IMR-90 (cell line): Measurements from ENCODE around the gene ACADS. TPM values are rescaled to one million over a fixed set of nuclear protein-coding genes. Genes with fewer than 3 reads are reported as not detected.
"Not testable (repeated sequence)": the region's sequence is repeated elsewhere in the genome, so short reads cannot be mapped to it uniquely, and the experiment has no call there.

Source experiments
- ATAC-seq: fragments of 200-7000 bp; cut with Tn5 transposase; 2 replicates; pipeline ENCODE4 v1.9.1; 2020; ENCODE audit warnings: low read depth, mild to moderate bottlenecking, moderate library complexity
- BruUV-seq: library from RNA; stranded (reverse); fragments of 400-500 nt; replicated peaks from 2 replicates; lab custom pipeline; 2021; lab: Mats Ljungman, UMichigan
- CTCF ChIA-PET: fragments of 300-600 bp; formaldehyde crosslinking; extraction: SDS; loops from one replicate; lab custom pipeline; 2021; ENCODE audit warnings: antibody characterized with exemption; lab: Yijun Ruan, JAX
- POLR2A ChIA-PET: fragments of 300-600 bp; sonication (Branson Sonifier 250); formaldehyde crosslinking; loops from one replicate; lab custom pipeline; 2022; ENCODE audit warnings: antibody characterized with exemption; ENCODE audit not compliant: unreplicated experiment; lab: Charles Lee
- DNase-seq: peaks from one replicate; pipeline ENCODE4 v3.0.0; 2013
- H2AFZ ChIP-seq: replicated peaks from 2 replicates; pipeline ENCODE3; 2013; ENCODE audit warnings: low read length, mild to moderate bottlenecking; ENCODE audit not compliant: poor library complexity
- H2AK5ac ChIP-seq: 2 replicates; pipeline ENCODE4 v1.6.1; 2013; ENCODE audit warnings: low read depth, low read length, inconsistent platforms
- H2AK9ac ChIP-seq: replicated peaks from 2 replicates; pipeline ENCODE3; 2013; ENCODE audit warnings: mild to moderate bottlenecking, low read depth, low read length, moderate library complexity; ENCODE audit not compliant: poor library complexity
- H2BK120ac ChIP-seq: 2 replicates; pipeline ENCODE4 v1.6.1; 2013; ENCODE audit warnings: low read depth, low read length, inconsistent platforms
- H2BK15ac ChIP-seq: 3 replicates; pipeline ENCODE4 v1.6.1; 2013; ENCODE audit warnings: low read depth, low read length, inconsistent platforms
- H2BK20ac ChIP-seq: 2 replicates; pipeline ENCODE4 v1.6.1; 2013; ENCODE audit warnings: low read depth, mild to moderate bottlenecking, inconsistent platforms, low read length, moderate library complexity
- H2BK5ac ChIP-seq: 2 replicates; pipeline ENCODE4 v1.6.1; 2013; ENCODE audit warnings: mild to moderate bottlenecking, low read depth, low read length, inconsistent platforms; ENCODE audit not compliant: poor library complexity, severe bottlenecking
- H3K14ac ChIP-seq: replicated peaks from 2 replicates; pipeline ENCODE4 v1.6.1; 2013; ENCODE audit warnings: low read depth, low read length, inconsistent platforms
- H3K18ac ChIP-seq: 2 replicates; pipeline ENCODE4 v1.6.1; 2013; ENCODE audit warnings: low read depth, low read length, control low read depth
- H3K23ac ChIP-seq: 2 replicates; pipeline ENCODE4 v1.6.1; 2013; ENCODE audit warnings: low read depth, low read length, inconsistent platforms
- H3K27ac ChIP-seq: 2 replicates; pipeline ENCODE4 v1.5.1; 2013; ENCODE audit warnings: mild to moderate bottlenecking, control low read depth, low read length; ENCODE audit not compliant: insufficient read depth
- H3K27me3 ChIP-seq: 2 replicates; pipeline ENCODE4 v1.6.1; 2013; ENCODE audit warnings: low read length; ENCODE audit not compliant: control insufficient read depth, insufficient read depth
- H3K36me3 ChIP-seq: 2 replicates; pipeline ENCODE4 v1.6.1; 2013; ENCODE audit warnings: low read length, mixed read lengths; ENCODE audit not compliant: control insufficient read depth, insufficient read depth
- H3K4ac ChIP-seq: 2 replicates; pipeline ENCODE4 v1.6.1; 2013; ENCODE audit warnings: low read depth, low read length, inconsistent platforms
- H3K4me1 ChIP-seq: 2 replicates; pipeline ENCODE4 v1.6.1; 2013; ENCODE audit warnings: low read length, mixed read lengths; ENCODE audit not compliant: control insufficient read depth, insufficient read depth
- H3K4me2 ChIP-seq: 2 replicates; pipeline ENCODE4 v1.6.1; 2013; ENCODE audit warnings: low read depth, mild to moderate bottlenecking, control low read depth, low read length, moderate library complexity
- H3K4me3 ChIP-seq: 2 replicates; pipeline ENCODE4 v1.5.1; 2013; ENCODE audit warnings: low read depth, mild to moderate bottlenecking, control low read depth, low read length, moderate library complexity; ENCODE audit not compliant: insufficient read depth
- H3K56ac ChIP-seq: 2 replicates; pipeline ENCODE4 v1.6.1; 2013; ENCODE audit warnings: low read length, inconsistent platforms; ENCODE audit not compliant: insufficient read depth; ENCODE audit errors: extremely low read depth
- H3K79me1 ChIP-seq, 2 experiments: 2 replicates each; pipeline ENCODE4 v1.6.1; 2013; ENCODE audit warnings: low read length in 2 of 2, inconsistent platforms in 1 of 2, low read depth in 1 of 2
- H3K9ac ChIP-seq: 2 replicates; pipeline ENCODE4 v1.6.1; 2013; ENCODE audit warnings: low read depth, low read length, control low read depth
- H3K9me1 ChIP-seq: 2 replicates; pipeline ENCODE4 v1.6.1; 2013; ENCODE audit warnings: low read length, inconsistent platforms; ENCODE audit not compliant: insufficient read depth
- H3K9me3 ChIP-seq: 2 replicates; pipeline ENCODE4 v1.6.1; 2013; ENCODE audit warnings: low read length; ENCODE audit not compliant: control insufficient read depth, insufficient read depth
- H4K20me1 ChIP-seq: 2 replicates; pipeline ENCODE4 v1.6.1; 2013; ENCODE audit warnings: low read length, inconsistent platforms; ENCODE audit not compliant: insufficient read depth
- H4K5ac ChIP-seq: 2 replicates; pipeline ENCODE4 v1.6.1; 2013; ENCODE audit warnings: mild to moderate bottlenecking, low read depth, low read length, control low read depth
- H4K8ac ChIP-seq, 2 experiments: 2 replicates each; pipeline ENCODE4 v1.6.1; 2013; ENCODE audit warnings: low read depth in 2 of 2, low read length in 2 of 2, control low read depth in 1 of 2, inconsistent platforms in 1 of 2
- H4K91ac ChIP-seq: 2 replicates; pipeline ENCODE4 v1.6.1; 2013; ENCODE audit warnings: low read depth, low read length, inconsistent platforms; ENCODE audit not compliant: insufficient read depth
- CTCF ChIP-seq: conservative IDR thresholded peaks from 2 replicates; pipeline ENCODE4 v1.5.1; 2012; ENCODE audit warnings: mild to moderate bottlenecking, low read depth, low read length, improper control_type of control experiment
- ELK1 ChIP-seq: fragments of 150-350 bp; IDR thresholded peaks from 2 replicates; pipeline ENCODE4 v1.6.1; 2016; ENCODE audit warnings: low read depth, mild to moderate bottlenecking, low read length, moderate library complexity, borderline replicate concordance
- FOS ChIP-seq: fragments of 150-350 bp; IDR thresholded peaks from 2 replicates; pipeline ENCODE4 v1.6.1; 2016; ENCODE audit warnings: low read depth, low read length
- MAFK ChIP-seq: IDR thresholded peaks from 2 replicates; pipeline ENCODE4 v1.6.1; 2012; ENCODE audit warnings: low read depth, low read length, improper control_type of control experiment
- SMC3 ChIP-seq: fragments of 150-350 bp; IDR thresholded peaks from 2 replicates; pipeline ENCODE4 v1.6.1; 2016; ENCODE audit warnings: low read depth, mild to moderate bottlenecking, antibody characterized with exemption, low read length, moderate library complexity
- WGBS, 2 experiments: methylation state at CpG; one replicate each; pipeline versions ENCODE4 v1.1.5 to v1.1.7; 2013; ENCODE audit warnings: missing lambda C conversion rate in 2 of 2; ENCODE audit not compliant: insufficient read length in 1 of 2; ENCODE audit errors: extremely low coverage in 2 of 2; 5-methylcytosine and 5-hydroxymethylcytosine counted together
- dilution Hi-C: fragments of 300-500 bp; cut with HindIII; formaldehyde crosslinking; loops from one replicate; pipeline ENCODE4 v1.14.3; 2018; ENCODE audit warnings: low sequenced_read_pairs; ENCODE audit not compliant: unreplicated experiment
- in situ Hi-C: fragments of 300-500 bp; cut with MboI; formaldehyde crosslinking; loops from 3 replicates; pipeline ENCODE4 v1.14.3; 2019; ENCODE audit warnings: low sequenced_read_pairs, inconsistent platforms, mixed read lengths
- intact Hi-C: fragments of 100-400 bp; cut with micrococcal nuclease; formaldehyde crosslinking; loops from 2 replicates; pipeline ENCODE4 v1.10.0; 2022
- polyA plus RNA-seq, 3 experiments: library from polyadenylated mRNA; depleted of rRNA; stranded (reverse); fragments of >200 nt; gene quantifications; 2 replicates each; pipeline ENCODE4 v1.2.3, GENCODE V29; 2012; ENCODE audit warnings: low replicate concordance in 1 of 3
- total RNA-seq: library from RNA; depleted of rRNA; stranded (reverse); fragments of >200 nt; gene quantifications from 2 replicates; pipeline ENCODE4 v1.2.3, GENCODE V29; 2012

ACADS gene
- total and polyA plus RNA-seq, 2 of the 4 experiments (the other 2 are of a cell fraction): 2.9 to 5.5 TPM

- no peak overlapping the region for H2AFZ ChIP-seq
- in situ Hi-C loops (no loop called here), intact Hi-C loops (no loop called here), dilution Hi-C loops (no loop called here)
- TF ChIP-seq SMC3: no peak
- TF ChIP-seq ELK1: no peak
- TF ChIP-seq MAFK: no peak
- no peak for TF ChIP-seq FOS
- TF ChIP-seq CTCF: no peak
- H3K79me1 ChIP-seq: peaks cover 3 to 14% of the 10 kb centered on the region in 2 experiments; a peak in 3 of 4 replicates
- ATAC-seq: no peak
- no peaks in the 10 kb centered on the region for H3K9me3 ChIP-seq
- peaks cover 9% of the 10 kb centered on the region for H3K9me1 ChIP-seq
- no peak overlapping the region for H3K4me2 ChIP-seq
- H2BK20ac ChIP-seq: no peak overlapping the region
- H4K8ac ChIP-seq: no peak overlapping the region
- no TSS peak for BruUV-seq
- H2BK120ac ChIP-seq: no peak overlapping the region
- no peak overlapping the region for H2AK5ac ChIP-seq
- no peak overlapping the region for H2BK15ac ChIP-seq
- no peak overlapping the region for H2AK9ac ChIP-seq
- no peak overlapping the region for H3K14ac ChIP-seq
- ChIA-PET CTCF (no interaction called here), POLR2A (no interaction called here)
- no peak overlapping the region for H3K4me3 ChIP-seq
- no peak overlapping the region for H2BK5ac ChIP-seq
- 96% methylated on average over 8 of the region's 9 CpGs; no CpG with 5 or more reads in 1 of the 2 experiments for WGBS, 2 experiments
- DNase-seq: no peak
- no peak overlapping the region for H3K9ac ChIP-seq
- H3K36me3 ChIP-seq: peaks cover 12% of the 10 kb centered on the region
- no peaks in the 10 kb centered on the region for H4K20me1 ChIP-seq
- no peak overlapping the region for H3K23ac ChIP-seq
- H3K4me1 ChIP-seq: peaks cover 9% of the 10 kb centered on the region; the same call in 1 of the 2 replicates
- no peak overlapping the region for H3K27ac ChIP-seq
- no peaks in the 10 kb centered on the region for H3K27me3 ChIP-seq
- H4K91ac ChIP-seq: no peak overlapping the region
- H3K4ac ChIP-seq: no peak overlapping the region
- H4K5ac ChIP-seq: no peak overlapping the region
- no peak overlapping the region for H3K18ac ChIP-seq
- H3K56ac ChIP-seq: no peak overlapping the region
Measured at GRCh38 chr12:120726961-120727360, 1.3 kb downstream of the ACADS start.

- H2BK120ac ChIP-seq, H3K4me1 ChIP-seq, H2AK5ac ChIP-seq, H2BK15ac ChIP-seq, H3K4me3 ChIP-seq, H3K79me1 ChIP-seq, DNase-seq, H3K4me2 ChIP-seq, H3K9me3 ChIP-seq, H3K56ac ChIP-seq, POLR2A ChIA-PET, H2BK20ac ChIP-seq, CTCF ChIA-PET, H4K20me1 ChIP-seq, dilution Hi-C loops, H3K23ac ChIP-seq, H3K18ac ChIP-seq, H3K27ac ChIP-seq, H4K91ac ChIP-seq, H3K27me3 ChIP-seq, ATAC-seq, H2AK9ac ChIP-seq, H3K9ac ChIP-seq, H2BK5ac ChIP-seq, BruUV-seq, H3K9me1 ChIP-seq, H3K14ac ChIP-seq, H2AFZ ChIP-seq, in situ Hi-C loops, H4K8ac ChIP-seq, H3K4ac ChIP-seq, H3K36me3 ChIP-seq, H4K5ac ChIP-seq, intact Hi-C loops: not testable (repeated sequence)
- 83% methylated on average over 3 of the region's 35 CpGs; no CpG with 5 or more reads in 1 of the 2 experiments for WGBS, 2 experiments
Measured at GRCh38 chr12:120732198-120732597, 6.6 kb downstream of the ACADS start.
